Omental fat pad (tissue), 4 donors: Measurements from ENCODE around the gene TNKS2. TPM values are rescaled to one million over a fixed set of nuclear protein-coding genes. Genes with fewer than 3 reads are reported as not detected.
A peak's percentile ranks its signal among the peaks of the same experiment; 100 is the strongest.

Experiments used
- ATAC-seq: fragments of 150-250 bp; one replicate; pipeline ENCODE4 v1.9.1; 2016; ENCODE audit warnings: mild to moderate bottlenecking, moderate library complexity; ENCODE audit not compliant: low FRiP score
- DNase-seq: peaks from one replicate; pipeline ENCODE4 v3.0.0-alpha.2; 2019; ENCODE audit warnings: low spot score
- CTCF ChIP-seq, 3 donors: fragments of 450-650 bp; IDR thresholded peaks; one replicate each; pipeline ENCODE4 v1.5.1; 2016 to 2017; ENCODE audit warnings: antibody characterized with exemption in 3 of 3, mild to moderate bottlenecking in 3 of 3, moderate library complexity in 2 of 3
- total RNA-seq, 4 donors: library from RNA; depleted of rRNA; stranded (reverse); fragments of >200 nt; gene quantifications; one replicate each; pipeline ENCODE4 v1.1.0, GENCODE V29; 2016

The TNKS2 gene
- total RNA-seq, 4 donors from 2014 or later = 37.6 to 52.8 (median 43.8) TPM

GRCh38 chr10:91883549-91884444 lies 85.6 kb downstream of the TNKS2 start:
- no peak for TF ChIP-seq CTCF (IDR thresholded peaks at IDR 0.05)
- DNase-seq (no peak), ATAC-seq (no peak)

GRCh38 chr10:91884536-91884935 lies 86.3 kb downstream of the TNKS2 start:
- no peak for TF ChIP-seq CTCF (IDR thresholded peaks at IDR 0.05)
- ATAC-seq (no peak), DNase-seq (no peak)

- no peak for TF ChIP-seq CTCF (IDR thresholded peaks at IDR 0.05)
- ATAC-seq (no peak), DNase-seq (no peak)
Observed at GRCh38 chr10:91885362-91886079, 87.3 kb downstream of the TNKS2 start.

GRCh38 chr10:91886954-91887271 lies 88.7 kb downstream of the TNKS2 start:
- ATAC-seq = no peak
- TF ChIP-seq CTCF (IDR thresholded peaks at IDR 0.05) = no peak
- DNase-seq = no peak

GRCh38 chr10:91887272-91888076 lies 89.2 kb downstream of the TNKS2 start:
- DNase-seq (no peak), ATAC-seq (peak; percentile 76)
- no peak for TF ChIP-seq CTCF (IDR thresholded peaks at IDR 0.05)

- no peak for TF ChIP-seq CTCF (IDR thresholded peaks at IDR 0.05)
- ATAC-seq (peak; percentile 66), DNase-seq (no peak)
Observed at GRCh38 chr10:91891125-91892001, 93.1 kb downstream of the TNKS2 start.
